DMS53 treated with DMSO at 0.1 percent for 48 hours (cell line): ENCODE results near the gene SHOX.
"Not testable (repeated sequence)": the region's sequence is repeated elsewhere in the genome, so short reads cannot be mapped to it uniquely, and the experiment has no call there.

ENCODE experiments used
- DNase-seq: peaks from one replicate; lab custom pipeline; 2025; ENCODE audit not compliant: unreplicated experiment; lab: John Stamatoyannopoulos, UW

The SHOX gene

GRCh38 chrX:636981-637659 lies 6.5 kb downstream of the SHOX start:
- DNase-seq: no peak

DNA sequence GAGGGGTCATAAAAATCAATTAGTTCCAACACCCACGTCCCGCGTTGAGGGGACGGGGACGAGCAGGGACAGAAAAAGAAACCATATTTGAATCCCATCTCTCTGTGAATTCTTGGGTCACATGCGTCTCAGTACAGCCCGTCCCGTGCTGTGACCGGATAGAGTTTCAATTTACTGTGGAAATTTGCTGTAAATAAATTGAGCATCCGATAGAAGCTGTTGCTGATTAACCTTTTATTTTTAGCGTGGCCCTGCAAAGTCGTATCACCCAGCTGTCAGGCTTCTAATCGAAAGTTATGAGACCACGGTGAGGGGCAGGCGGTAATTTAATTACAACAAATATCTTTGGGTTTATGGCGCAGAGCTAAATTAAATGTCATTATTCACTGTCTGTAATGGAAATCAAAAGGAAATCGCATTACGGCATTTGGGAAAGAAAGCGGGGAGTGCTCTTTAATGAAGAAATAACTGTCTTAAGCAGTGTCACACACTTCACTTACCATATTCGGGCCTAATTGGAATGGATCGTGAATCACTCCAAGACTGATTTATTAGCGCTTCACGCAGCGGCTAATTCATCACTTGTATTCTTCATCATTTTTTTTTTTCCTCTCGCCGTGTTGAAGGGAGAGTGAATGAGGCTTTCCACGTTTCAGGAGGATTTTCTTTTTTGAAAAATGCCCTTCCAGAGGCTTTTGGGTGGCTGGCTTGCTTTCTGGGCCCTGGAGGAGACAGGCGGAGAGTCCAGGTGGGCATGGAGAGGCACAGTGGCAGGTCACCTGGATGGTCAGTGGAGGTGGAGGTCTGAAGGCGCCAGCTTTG lies 7.3 kb downstream of the SHOX start:
- no peak for DNase-seq

- no peak for DNase-seq
These were observed 8.0 kb downstream of the SHOX start for GRCh38 chrX:638482-639131.

- DNase-seq: no peak
These were observed 8.6 kb downstream of the SHOX start for GRCh38 chrX:639151-639550.

GRCh38 chrX:640641-641040 lies 10.1 kb downstream of the SHOX start:
- no peak for DNase-seq

DNA sequence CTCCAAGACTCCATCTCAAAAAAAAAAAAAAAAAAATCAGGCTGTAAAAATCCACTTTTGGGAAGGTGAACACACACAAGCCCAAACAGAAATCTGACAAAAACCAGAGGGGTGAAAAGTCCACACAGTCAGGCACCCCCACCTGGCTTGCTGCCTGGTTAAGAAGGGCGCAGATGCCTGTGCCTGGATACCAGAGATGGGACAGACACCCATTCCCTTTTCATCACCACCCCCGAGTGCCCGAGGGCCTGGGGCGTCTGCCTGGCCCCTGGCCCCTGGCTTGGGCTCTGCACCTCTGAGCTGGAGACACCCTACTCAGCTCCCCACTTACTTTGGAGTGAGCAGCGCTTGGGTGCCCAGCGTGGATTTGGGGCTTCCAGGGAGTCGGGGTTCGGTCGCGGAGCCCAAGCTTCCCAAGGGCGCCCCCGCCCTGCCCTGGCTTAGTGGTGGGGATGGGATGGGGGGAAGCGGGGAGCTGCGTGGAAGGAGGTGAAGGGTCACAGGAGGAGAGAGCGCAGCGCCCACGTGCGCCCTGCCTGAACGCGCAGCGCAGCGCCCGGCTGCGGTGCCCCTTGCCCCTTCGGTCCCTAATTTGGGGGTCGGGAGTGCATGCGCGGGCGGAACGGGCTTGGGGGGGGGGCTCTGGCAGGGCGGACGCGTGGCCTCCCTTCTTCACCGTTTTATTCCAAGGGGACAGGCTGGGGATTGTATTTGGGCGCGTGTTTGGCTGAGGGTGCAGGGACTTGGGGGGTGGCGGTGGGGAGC lies 11.3 kb downstream of the SHOX start:
- DNase-seq: no peak

DNA sequence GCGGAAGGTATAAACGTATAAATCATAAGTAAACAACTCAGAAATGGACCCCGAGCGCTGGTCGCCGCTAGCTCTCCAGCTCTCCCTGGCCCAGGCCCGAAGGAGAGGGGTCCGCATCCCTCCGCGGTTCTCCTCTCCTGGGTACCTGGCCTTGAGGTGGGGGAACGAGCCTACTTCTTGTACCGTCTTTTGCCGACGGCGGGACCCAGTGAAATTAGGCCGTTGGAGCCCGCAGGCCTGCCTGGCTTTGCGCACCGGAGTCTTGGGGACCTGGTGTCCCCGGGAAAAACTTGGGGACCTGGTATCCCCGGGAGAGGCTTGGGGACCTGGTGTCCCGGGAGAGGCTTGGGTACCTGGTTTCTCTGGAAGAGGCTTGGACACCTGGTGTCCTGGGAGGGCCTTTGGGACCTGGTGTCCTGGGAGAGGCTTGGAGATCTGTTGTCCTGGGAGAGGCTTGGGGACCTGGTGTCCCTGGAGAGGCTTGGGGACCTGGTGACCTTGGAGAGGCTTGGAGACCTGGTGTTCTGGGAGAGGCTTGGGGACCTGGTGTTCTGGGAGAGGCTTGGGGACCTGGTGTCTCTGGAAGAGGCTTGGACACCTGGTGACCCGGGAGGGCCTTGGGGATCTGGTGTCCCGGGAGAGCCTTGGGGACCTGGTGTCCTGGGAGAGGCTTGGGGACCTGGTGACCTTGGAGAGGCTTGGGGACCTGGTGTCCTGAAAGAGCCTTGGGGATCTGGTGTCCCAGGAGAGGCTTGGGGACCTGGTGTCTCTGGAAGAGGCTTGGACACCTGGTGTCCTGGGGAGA lies 12.0 kb downstream of the SHOX start:
- no peak for DNase-seq

- no peak for DNase-seq
These were observed 12.6 kb downstream of the SHOX start for GRCh38 chrX:643241-643595.

DNA sequence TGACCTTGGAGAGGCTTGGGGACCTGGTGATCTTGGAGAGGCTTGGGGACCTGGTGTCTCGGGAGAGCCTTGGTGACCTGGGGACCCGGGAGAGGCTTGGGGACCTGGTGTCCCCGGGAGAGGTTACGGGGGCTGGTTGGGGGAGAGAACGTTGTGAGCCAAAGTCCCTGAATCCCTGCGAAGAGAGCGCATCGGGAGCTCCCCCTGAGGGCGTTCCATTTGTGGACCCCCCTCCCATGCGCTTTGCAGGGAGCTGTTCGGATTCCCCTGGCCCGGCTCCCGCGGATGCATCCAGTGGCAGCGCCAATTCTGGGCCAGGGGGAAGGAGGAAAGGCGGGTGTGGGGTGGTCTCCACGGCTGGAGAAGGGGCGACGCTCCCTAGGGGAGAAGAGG lies 13.3 kb downstream of the SHOX start:
- no peak for DNase-seq

DNA sequence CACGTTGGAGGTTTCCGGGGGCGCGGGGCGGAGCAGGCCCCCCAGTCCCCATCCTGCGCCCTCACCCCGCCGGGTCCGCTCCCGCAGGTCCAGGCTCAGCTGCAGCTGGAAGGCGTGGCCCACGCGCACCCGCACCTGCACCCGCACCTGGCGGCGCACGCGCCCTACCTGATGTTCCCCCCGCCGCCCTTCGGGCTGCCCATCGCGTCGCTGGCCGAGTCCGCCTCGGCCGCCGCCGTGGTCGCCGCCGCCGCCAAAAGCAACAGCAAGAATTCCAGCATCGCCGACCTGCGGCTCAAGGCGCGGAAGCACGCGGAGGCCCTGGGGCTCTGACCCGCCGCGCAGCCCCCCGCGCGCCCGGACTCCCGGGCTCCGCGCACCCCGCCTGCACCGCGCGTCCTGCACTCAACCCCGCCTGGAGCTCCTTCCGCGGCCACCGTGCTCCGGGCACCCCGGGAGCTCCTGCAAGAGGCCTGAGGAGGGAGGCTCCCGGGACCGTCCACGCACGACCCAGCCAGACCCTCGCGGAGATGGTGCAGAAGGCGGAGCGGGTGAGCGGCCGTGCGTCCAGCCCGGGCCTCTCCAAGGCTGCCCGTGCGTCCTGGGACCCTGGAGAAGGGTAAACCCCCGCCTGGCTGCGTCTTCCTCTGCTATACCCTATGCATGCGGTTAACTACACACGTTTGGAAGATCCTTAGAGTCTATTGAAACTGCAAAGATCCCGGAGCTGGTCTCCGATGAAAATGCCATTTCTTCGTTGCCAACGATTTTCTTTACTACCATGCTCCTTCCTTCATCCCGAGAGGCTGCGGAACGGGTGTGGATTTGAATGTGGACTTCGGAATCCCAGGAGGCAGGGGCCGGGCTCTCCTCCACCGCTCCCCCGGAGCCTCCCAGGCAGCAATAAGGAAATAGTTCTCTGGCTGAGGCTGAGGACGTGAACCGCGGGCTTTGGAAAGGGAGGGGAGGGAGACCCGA lies 14.0 kb downstream of the SHOX start:
- no peak for DNase-seq

GRCh38 chrX:646228-646495 lies 15.6 kb downstream of the SHOX start:
- DNase-seq: no peak

DNA sequence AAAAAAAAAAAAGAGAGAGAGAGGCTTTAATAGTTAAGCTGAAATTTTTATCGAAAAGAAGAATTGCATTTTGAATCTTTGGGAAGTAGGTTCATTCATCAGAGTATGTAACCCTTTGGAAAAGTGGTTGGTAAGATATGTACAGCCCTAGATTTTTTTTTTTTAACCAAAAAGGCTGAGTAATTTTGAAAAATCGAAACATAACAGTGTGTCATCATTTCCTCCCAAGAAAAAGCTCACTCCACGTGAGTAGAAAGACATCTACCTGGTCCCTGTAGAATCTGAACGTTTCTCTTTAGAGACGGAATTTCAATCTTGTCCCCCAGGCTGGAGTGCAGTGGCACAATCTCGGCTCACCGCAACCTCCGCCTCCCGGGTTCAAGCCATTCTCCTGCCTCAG lies 16.2 kb downstream of the SHOX start:
- DNase-seq: no peak

DNA sequence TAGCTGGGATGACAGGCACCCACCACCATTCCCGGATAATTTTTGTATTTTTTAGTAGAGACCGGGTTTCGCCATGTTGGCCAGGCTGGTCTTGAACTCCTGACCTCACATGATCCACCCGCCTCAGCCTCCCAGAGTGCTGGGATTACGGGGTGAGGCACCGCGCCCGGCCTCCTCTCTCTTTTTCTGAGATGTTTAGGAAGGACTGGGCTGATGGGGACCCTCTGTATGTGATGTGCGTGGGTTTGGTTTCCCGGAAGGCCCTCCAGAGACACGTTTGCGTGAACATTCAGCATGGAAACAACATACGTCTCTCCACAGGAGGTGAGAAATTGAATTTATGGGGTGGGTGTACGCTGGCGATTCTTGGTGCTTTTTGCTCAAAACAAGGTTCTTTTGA lies 18.6 kb downstream of the SHOX start:
- DNase-seq: no peak

DNA sequence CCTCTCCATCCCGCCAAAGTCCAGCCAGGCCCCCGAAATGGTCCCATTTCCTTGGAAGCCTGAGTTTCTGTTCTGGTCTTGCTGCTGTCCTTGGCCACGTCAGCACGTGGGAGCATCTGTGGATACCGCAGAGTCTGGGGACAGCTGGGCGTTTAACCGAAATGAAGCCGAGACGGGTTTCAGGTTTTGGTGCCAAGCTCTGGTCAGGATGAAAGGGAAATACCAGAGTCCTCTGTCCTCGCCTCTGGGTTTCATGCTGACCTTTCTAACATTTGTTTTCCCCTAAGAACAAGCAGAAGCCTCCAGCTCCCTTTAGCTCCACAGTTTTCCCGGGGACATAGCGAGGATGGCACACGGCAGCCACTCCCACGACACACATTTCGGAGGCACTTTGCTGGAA lies 19.7 kb downstream of the SHOX start:
- no peak for DNase-seq

- DNase-seq: no peak
These were observed 20.2 kb downstream of the SHOX start for GRCh38 chrX:650811-651210.

- not testable (repeated sequence) for DNase-seq
These were observed 21.3 kb downstream of the SHOX start for GRCh38 chrX:651922-652321.

GRCh38 chrX:652341-652741 lies 21.8 kb downstream of the SHOX start:
- DNase-seq: no peak

DNA sequence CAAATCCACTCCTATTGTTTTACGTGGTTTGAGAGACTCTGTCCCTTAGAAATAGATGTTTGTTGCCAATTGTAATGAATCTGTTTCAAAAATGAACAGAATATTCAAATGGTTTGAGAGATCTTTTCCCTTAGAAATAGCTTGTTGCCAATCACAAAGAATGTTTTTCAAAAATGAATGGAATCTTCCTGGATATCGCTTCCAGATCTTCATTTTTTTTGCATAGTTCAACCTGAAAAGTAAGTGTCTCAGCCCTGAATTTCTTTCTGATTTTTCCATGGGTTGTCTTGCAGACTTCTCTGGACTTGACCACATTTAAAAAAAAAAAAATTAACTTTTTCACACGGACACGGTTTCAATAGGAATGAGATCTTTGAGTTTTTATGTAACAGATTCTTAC lies 22.7 kb downstream of the SHOX start:
- no peak for DNase-seq

DNA sequence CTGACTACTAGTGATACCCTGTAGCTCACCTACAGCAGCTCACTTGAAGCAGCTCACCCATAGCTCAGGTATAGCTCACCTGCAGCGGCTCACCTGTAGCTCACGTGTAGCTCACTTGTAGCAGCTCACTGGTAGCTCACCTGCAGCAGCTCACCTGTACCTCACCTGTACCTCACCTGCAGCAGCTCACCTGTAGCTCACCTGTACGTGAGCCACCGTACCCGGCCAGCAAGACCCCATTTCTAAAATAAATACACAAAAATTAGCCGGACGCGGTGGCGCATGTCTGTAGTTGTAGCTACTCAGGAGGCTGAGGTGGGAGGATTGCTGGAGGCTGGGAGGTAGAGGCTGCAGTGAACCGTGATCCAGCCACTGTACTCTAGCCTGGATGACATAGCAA lies 30.6 kb downstream of the SHOX start:
- no peak for DNase-seq

GRCh38 chrX:662126-662525 lies 31.5 kb downstream of the SHOX start:
- no peak for DNase-seq
